SK-N-SH (cell line): ENCODE results near the gene TIAM1. TPM values are rescaled to one million over a fixed set of nuclear protein-coding genes. Genes with fewer than 3 reads are reported as not detected.
A peak's percentile ranks its signal among the peaks of the same experiment; 100 is the strongest.

Experiments used
- CTCF ChIA-PET: fragments of 300-600, 350-600 bp; formaldehyde crosslinking; extraction: SDS; loops from one replicate; lab custom pipeline; 2021; lab: Yijun Ruan, JAX
- POLR2A ChIA-PET: fragments of 350-600 bp; sonication (Branson Sonifier 250); formaldehyde crosslinking; extraction: SDS; loops from one replicate; lab custom pipeline; 2020; ENCODE audit warnings: antibody characterized with exemption, inconsistent platforms; lab: Yijun Ruan, JAX
- DNase-seq: peaks from one replicate; pipeline ENCODE4 v3.0.0; 2012
- H2AFZ ChIP-seq: fragments of 200-600 bp; sonication (generic); 2 replicates; pipeline ENCODE4 v1.8.1; 2016; ENCODE audit warnings: antibody characterized with exemption, mild to moderate bottlenecking, low read depth
- H3F3A ChIP-seq: fragments of 200-600 bp; sonication (generic); replicated peaks from 2 replicates; pipeline ENCODE3; 2016; ENCODE audit warnings: antibody characterized with exemption, mild to moderate bottlenecking; ENCODE audit not compliant: insufficient read depth
- H3K27ac ChIP-seq, 2 experiments: fragments of 200-500 bp in 1 of 2; fragments of 200-600 bp in 1 of 2; sonication (Bioruptor generic) in 1 of 2; sonication (generic), shearing (Covaris generic) in 1 of 2; 2 replicates each; pipeline versions ENCODE4 v1.5.1 to v1.6.1; 2014 to 2016; ENCODE audit warnings: low read depth in 2 of 2, inconsistent platforms in 1 of 2, low read length in 1 of 2, mild to moderate bottlenecking in 1 of 2, mixed read lengths in 1 of 2
- H3K27me3 ChIP-seq: fragments of 200-600 bp; sonication (generic), shearing (Covaris generic); 2 replicates; pipeline ENCODE4 v1.6.1; 2016; ENCODE audit warnings: mixed run types; ENCODE audit not compliant: insufficient read depth
- H3K36me3 ChIP-seq, 2 experiments: fragments of 200-500 bp in 1 of 2; fragments of 200-600 bp in 1 of 2; sonication (Bioruptor generic) in 1 of 2; sonication (generic) in 1 of 2; replicated peaks in 1 of 2; 2 replicates each; pipeline versions ENCODE3 to v1.5.1; 2014 to 2016; ENCODE audit warnings: low read length in 1 of 2, mild to moderate bottlenecking in 1 of 2; ENCODE audit not compliant: insufficient read depth in 2 of 2, control insufficient read depth in 1 of 2
- H3K4me1 ChIP-seq, 2 experiments: fragments of 200-500 bp in 1 of 2; fragments of 200-600 bp in 1 of 2; sonication (Bioruptor generic) in 1 of 2; sonication (generic), shearing (Covaris generic) in 1 of 2; 2 replicates each; pipeline versions ENCODE4 v1.5.1 to v1.6.1; 2014 to 2016; ENCODE audit warnings: low read depth in 1 of 2, low read length in 1 of 2, mixed run types in 1 of 2; ENCODE audit not compliant: insufficient read depth in 2 of 2, control insufficient read depth in 1 of 2
- H3K4me2 ChIP-seq: fragments of 200-600 bp; sonication (generic), shearing (Covaris generic); 2 replicates; pipeline ENCODE4 v1.6.1; 2017; ENCODE audit warnings: mixed run types
- H3K4me3 ChIP-seq, 2 experiments: fragments of 200-500 bp in 1 of 2; fragments of 200-600 bp in 1 of 2; sonication (Bioruptor generic) in 1 of 2; sonication (generic), shearing (Covaris generic) in 1 of 2; 2 replicates each; pipeline versions ENCODE4 v1.5.1 to v1.8.1; 2014 to 2016; ENCODE audit warnings: low read depth in 2 of 2, inconsistent platforms in 1 of 2, low read length in 1 of 2, mild to moderate bottlenecking in 1 of 2, mixed read lengths in 1 of 2, moderate library complexity in 1 of 2
- H3K79me2 ChIP-seq: fragments of 200-600 bp; sonication (generic); 2 replicates; pipeline ENCODE4 v1.8.1; 2017; ENCODE audit warnings: mild to moderate bottlenecking; ENCODE audit not compliant: insufficient read depth
- H3K9ac ChIP-seq: fragments of 200-600 bp; sonication (generic); 2 replicates; pipeline ENCODE4 v1.6.1; 2017; ENCODE audit warnings: mixed run types
- H3K9me2 ChIP-seq: fragments of 200-600 bp; sonication (generic); 2 replicates; pipeline ENCODE4 v1.6.1; 2017; ENCODE audit warnings: mixed run types
- H3K9me3 ChIP-seq: fragments of 200-600 bp; sonication (generic); 2 replicates; pipeline ENCODE4 v1.6.1; 2017; ENCODE audit warnings: mixed run types, mild to moderate bottlenecking, moderate library complexity
- H4K20me1 ChIP-seq: fragments of 200-600 bp; sonication (generic); 2 replicates; pipeline ENCODE4 v1.6.1; 2017; ENCODE audit warnings: mild to moderate bottlenecking, mixed run types; ENCODE audit not compliant: insufficient read depth
- CTCF ChIP-seq: fragments of 200-600 bp; sonication (generic); IDR thresholded peaks from 2 replicates; pipeline ENCODE4 v1.6.1; 2017; ENCODE audit warnings: antibody characterized with exemption, mild to moderate bottlenecking, moderate library complexity
- FOSL2 ChIP-seq: IDR thresholded peaks from 2 replicates; pipeline ENCODE4 v1.4.0; 2012; ENCODE audit warnings: low read depth, mild to moderate bottlenecking, moderate library complexity, borderline replicate concordance
- JUND ChIP-seq: IDR thresholded peaks from 2 replicates; pipeline ENCODE4 v1.4.0; 2012
- MAX ChIP-seq: IDR thresholded peaks from 2 replicates; pipeline ENCODE4 v1.4.0; 2012; ENCODE audit warnings: low read depth
- NFIC ChIP-seq: IDR thresholded peaks from 2 replicates; pipeline ENCODE4 v1.4.0; 2012; ENCODE audit warnings: borderline replicate concordance
- NRF1 ChIP-seq: IDR thresholded peaks from 2 replicates; pipeline ENCODE4 v1.6.1; 2012; ENCODE audit warnings: low read depth, mild to moderate bottlenecking, low read length
- PBX3 ChIP-seq: IDR thresholded peaks from 2 replicates; pipeline ENCODE4; 2012
- RAD21 ChIP-seq: IDR thresholded peaks from 2 replicates; pipeline ENCODE4 v1.6.1; 2012; ENCODE audit warnings: mild to moderate bottlenecking, low read length
- RXRA ChIP-seq: IDR thresholded peaks from 2 replicates; pipeline ENCODE4 v1.4.0; 2012; ENCODE audit warnings: low read depth, mild to moderate bottlenecking, borderline replicate concordance
- TCF12 ChIP-seq: IDR thresholded peaks from 2 replicates; pipeline ENCODE4 v1.4.0; 2012
- USF2 ChIP-seq: fragments of 150-350 bp; IDR thresholded peaks from 2 replicates; pipeline ENCODE4 v1.6.1; 2017; ENCODE audit warnings: antibody characterized with exemption, low read length, low read depth, borderline replicate concordance
- ZBTB33 ChIP-seq: IDR thresholded peaks from 2 replicates; pipeline ENCODE4 v1.4.0; 2012; ENCODE audit warnings: low read depth, borderline replicate concordance
- WGBS: methylation state at CpG from one replicate; pipeline ENCODE4 v1.1.6; 2017; ENCODE audit warnings: low lambda C conversion rate; 5-methylcytosine and 5-hydroxymethylcytosine counted together
- polyA plus RNA-seq, 3 experiments: library from polyadenylated mRNA; depleted of rRNA; stranded (reverse); fragments of >200 nt; gene quantifications; 2 replicates each; pipeline ENCODE4 v1.2.3, GENCODE V29; 2012

Gene TIAM1
- polyA plus RNA-seq, 1 of the 3 experiments (the other 2 are of a cell fraction) = 1.7 TPM

GRCh38 chr21:31119199-31119598 is 224.9 kb downstream of the TIAM1 start:
- H3K4me1 ChIP-seq = peaks cover 2 to 7% of the 10 kb centered on the region in 2 experiments; a peak in 3 of 4 replicates
- no peak overlapping the region for H3K9ac ChIP-seq
- H3K4me3 ChIP-seq = no peak overlapping the region
- no peak for TF ChIP-seq USF2
- TF ChIP-seq MAX = no peak
- WGBS = 78% methylated on average over 6 of the region's 6 CpGs
- H3F3A ChIP-seq = peaks cover 10% of the 10 kb centered on the region
- no peaks in the 10 kb centered on the region for H4K20me1 ChIP-seq
- peaks cover 0 to 13% of the 10 kb centered on the region in 2 experiments for H3K36me3 ChIP-seq
- no peaks in the 10 kb centered on the region for H3K9me3 ChIP-seq
- no peaks in the 10 kb centered on the region for H3K9me2 ChIP-seq
- H3K4me2 ChIP-seq = no peak overlapping the region
- ChIA-PET POLR2A (no interaction called here), CTCF (interaction anchor here (0.6 to 2.6 kb wide), 5 partner anchors 21 to 462 kb away, joined by 3 to 16 read pairs (median 4); no protein-coding TSS in a partner anchor)
- H3K79me2 ChIP-seq = no peaks in the 10 kb centered on the region
- no peak overlapping the region for H2AFZ ChIP-seq
- no peak for DNase-seq
- no peaks in the 10 kb centered on the region for H3K27me3 ChIP-seq
- H3K27ac ChIP-seq = no peak overlapping the region

- H3K4me1 ChIP-seq = peaks cover 2 to 7% of the 10 kb centered on the region in 2 experiments; a peak in 3 of 4 replicates
- no peaks in the 10 kb centered on the region for H3K79me2 ChIP-seq
- peaks cover 10% of the 10 kb centered on the region for H3F3A ChIP-seq
- POLR2A ChIA-PET = interaction anchor here (2.0 kb wide), 1 partner anchor 57 kb away, joined by 7 read pairs; no protein-coding TSS in a partner anchor
- TF ChIP-seq RAD21 (0 out of 2 replicates have a peak, but pooled peaks have one; percentile 20), JUND (peak; percentile 84), NRF1 (no peak), TCF12 (peak; percentile 69), FOSL2 (peak; percentile 92), ZBTB33 (no peak), RXRA (no peak), CTCF (peak; percentile 28; the same call in 1 of the 2 replicates), PBX3 (peak; percentile 35), NFIC (0 out of 2 replicates have a peak, but pooled peaks have one; percentile 25)
- no peaks in the 10 kb centered on the region for H3K9me3 ChIP-seq
- no peak for DNase-seq
- CTCF ChIA-PET = interaction anchor here (0.8 to 2.6 kb wide), 9 partner anchors 9 to 68 kb away, joined by 3 to 16 read pairs (median 4); no protein-coding TSS in a partner anchor
- no peaks in the 10 kb centered on the region for H3K9me2 ChIP-seq
- H3K36me3 ChIP-seq = peaks cover 0 to 1% of the 10 kb centered on the region in 2 experiments
- no peak overlapping the region for H3K9ac ChIP-seq
- peak overlapping the region; percentile 56; the same call in 1 of the 2 replicates for H2AFZ ChIP-seq
- WGBS = 54% methylated on average over 9 of the region's 9 CpGs
- H3K27me3 ChIP-seq = no peaks in the 10 kb centered on the region
- peak overlapping the region; percentile 42; the same call in 1 of the 2 replicates for H3K4me2 ChIP-seq
- H4K20me1 ChIP-seq = no peaks in the 10 kb centered on the region
- H3K27ac ChIP-seq = peak overlapping the region in 1 of 2 experiments; percentile 53; a peak in 3 of 4 replicates
- H3K4me3 ChIP-seq = no peak overlapping the region
These were observed 226.7 kb downstream of the TIAM1 start for GRCh38 chr21:31117128-31117916.
